SK-MEL-5 (cell line): ENCODE measurements around the gene CBLC. TPM values are rescaled to one million over a fixed set of nuclear protein-coding genes. Genes with fewer than 3 reads are reported as not detected.
A peak's percentile ranks its signal among the peaks of the same experiment; 100 is the strongest.

Source experiments
- DNase-seq: peaks from one replicate; pipeline ENCODE4 v3.0.0-alpha.2; 2016; ENCODE audit warnings: low read depth, low spot score
- in situ Hi-C: cut with HindIII; loops from 2 replicates; pipeline ENCODE4 v1.10.0; 2016; ENCODE audit warnings: low sequenced_read_pairs, high pct_unique_total_duplicates, low pct_unique_long_range_greater_than_20kb
- polyA plus RNA-seq, 2 experiments: library from polyadenylated mRNA; depleted of rRNA; stranded (reverse); fragments of >200 nt; gene quantifications; 2 replicates each; pipeline ENCODE4 v1.2.3, GENCODE V29; 2015
- total RNA-seq: library from RNA; depleted of rRNA; stranded (reverse); fragments of >200 nt; shearing (Covaris generic); gene quantifications from 2 replicates; pipeline ENCODE4 v1.2.3, GENCODE V29; 2014; rRNA removed

The CBLC gene, protein sequence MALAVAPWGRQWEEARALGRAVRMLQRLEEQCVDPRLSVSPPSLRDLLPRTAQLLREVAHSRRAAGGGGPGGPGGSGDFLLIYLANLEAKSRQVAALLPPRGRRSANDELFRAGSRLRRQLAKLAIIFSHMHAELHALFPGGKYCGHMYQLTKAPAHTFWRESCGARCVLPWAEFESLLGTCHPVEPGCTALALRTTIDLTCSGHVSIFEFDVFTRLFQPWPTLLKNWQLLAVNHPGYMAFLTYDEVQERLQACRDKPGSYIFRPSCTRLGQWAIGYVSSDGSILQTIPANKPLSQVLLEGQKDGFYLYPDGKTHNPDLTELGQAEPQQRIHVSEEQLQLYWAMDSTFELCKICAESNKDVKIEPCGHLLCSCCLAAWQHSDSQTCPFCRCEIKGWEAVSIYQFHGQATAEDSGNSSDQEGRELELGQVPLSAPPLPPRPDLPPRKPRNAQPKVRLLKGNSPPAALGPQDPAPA
- not detected in 2 replicates for total RNA-seq
- polyA plus RNA-seq (2015; cell fraction: cytosol; rRNA removed) = not detected in 2 replicates
- polyA plus RNA-seq (2015; cell fraction: nucleus; rRNA removed) = not detected in 2 replicates

DNA sequence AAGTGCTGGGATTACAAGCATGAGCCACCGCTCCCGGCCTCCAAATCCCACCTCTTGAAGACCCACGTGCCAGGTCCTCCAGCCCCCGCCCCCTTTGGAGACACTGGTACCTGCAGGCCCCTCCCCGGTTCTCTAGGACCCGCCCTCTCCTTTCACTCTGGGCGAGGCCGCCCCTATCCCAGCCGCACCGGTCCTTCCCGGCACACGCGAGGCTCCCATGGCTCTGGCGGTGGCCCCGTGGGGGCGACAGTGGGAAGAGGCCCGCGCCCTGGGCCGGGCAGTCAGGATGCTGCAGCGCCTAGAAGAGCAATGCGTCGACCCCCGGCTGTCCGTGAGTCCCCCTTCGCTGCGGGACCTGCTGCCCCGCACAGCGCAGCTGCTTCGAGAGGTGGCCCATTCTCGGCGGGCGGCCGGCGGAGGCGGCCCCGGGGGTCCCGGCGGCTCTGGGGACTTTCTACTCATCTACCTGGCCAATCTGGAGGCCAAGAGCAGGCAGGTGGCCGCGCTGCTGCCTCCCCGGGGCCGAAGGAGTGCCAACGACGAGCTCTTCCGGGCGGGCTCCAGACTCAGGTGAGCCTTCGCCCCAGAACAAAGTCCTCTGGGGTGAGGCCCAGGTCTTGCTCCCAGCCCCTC is at the start of gene CBLC:
Gene CBLC (plus strand): TSS at position 176 of the 633 bp plus-strand sequence. CDS start 42 bp downstream, at position 218.
- no peak for DNase-seq
- in situ Hi-C loops = no loop called here

DNA sequence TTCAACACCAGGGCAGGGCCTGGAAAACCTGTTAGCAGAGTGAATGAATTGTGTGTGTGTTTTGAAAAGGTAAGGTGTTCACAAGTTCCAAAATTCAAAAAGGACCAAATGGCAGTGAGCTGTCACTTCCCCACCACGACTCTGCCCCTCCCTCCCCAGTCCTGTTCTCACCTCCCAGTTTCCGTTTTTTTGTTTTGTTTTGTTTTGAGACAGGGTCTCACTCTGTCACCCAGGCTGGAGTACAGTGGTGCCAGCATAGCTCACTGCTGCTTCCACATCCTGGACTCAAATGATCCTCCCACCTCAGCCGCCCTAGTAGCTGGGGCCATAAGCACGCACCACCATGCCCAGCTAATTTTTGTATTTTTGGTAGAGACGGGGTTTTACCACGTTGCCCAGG is 49.5 kb upstream of the CBLC start:
- in situ Hi-C loops = no loop called here
- DNase-seq = no peak

DNA sequence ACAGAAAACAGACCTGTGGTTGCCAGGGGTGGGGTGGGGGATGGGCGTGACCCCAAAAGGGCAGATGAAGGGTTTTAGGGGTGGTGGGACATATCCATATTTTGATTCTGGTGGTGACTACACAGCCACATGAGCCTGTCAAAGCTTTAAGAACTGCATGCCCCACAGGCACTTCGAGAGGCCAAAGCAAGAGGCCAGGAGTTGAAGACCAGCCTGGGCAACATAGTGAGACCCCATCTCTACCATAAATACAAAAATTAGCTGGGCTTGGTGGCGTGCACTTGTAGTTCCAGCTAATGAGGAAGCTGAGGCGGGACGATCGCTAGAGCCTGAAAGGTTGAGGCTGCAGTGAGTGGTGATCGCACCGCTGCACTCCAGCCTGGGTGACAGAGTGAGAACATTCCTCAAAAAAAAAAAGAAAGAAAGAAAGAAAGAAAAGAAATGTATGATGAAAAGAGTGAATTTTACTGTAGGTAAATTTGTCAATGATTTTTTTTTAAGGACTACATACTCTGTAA is 48.1 kb upstream of the CBLC start:
- no peak for DNase-seq
- in situ Hi-C loops = no loop called here

DNA sequence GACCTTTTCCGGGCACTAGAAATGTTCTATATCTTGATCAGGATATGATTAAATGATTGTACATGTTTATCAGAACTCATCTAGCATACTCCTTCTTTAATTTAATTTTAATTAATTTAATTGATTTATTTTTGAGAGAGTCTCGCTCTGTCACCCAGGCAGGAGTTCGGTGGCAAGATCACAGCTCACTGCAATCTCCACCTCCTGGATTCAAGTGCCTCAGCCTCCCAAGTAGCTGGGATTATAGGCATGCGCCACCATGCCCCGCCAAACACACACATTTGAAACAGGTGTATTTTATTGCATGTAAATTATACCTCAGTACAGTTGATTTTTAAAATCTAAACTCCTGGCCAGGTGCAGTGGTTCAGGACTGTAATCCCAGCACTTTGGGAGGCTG is 46.6 kb upstream of the CBLC start:
- DNase-seq = no peak

DNA sequence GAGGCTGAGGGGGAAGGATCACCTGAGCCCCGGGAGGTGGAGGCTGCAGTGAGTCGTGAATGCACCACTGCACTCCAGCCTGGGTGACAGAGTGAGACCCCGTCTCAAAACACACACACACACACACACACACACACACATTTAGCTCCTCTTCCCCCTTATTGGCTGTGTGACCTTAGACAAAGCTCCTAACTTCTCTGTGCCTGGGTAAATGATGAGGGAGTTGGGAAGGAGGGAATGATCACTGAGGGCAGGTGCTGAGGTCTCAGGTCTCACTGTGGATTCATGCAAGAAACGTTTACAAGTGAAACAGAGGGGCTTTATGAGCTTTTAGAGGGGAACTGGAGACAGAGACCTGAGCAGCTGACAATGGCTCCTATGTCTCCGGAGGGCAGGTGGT is 46.1 kb upstream of the CBLC start:
- no peak for DNase-seq
- in situ Hi-C loops = no loop called here

More for the DNA sequence above, 46.6 kb upstream of the CBLC start:
- in situ Hi-C loops = no loop called here

DNA sequence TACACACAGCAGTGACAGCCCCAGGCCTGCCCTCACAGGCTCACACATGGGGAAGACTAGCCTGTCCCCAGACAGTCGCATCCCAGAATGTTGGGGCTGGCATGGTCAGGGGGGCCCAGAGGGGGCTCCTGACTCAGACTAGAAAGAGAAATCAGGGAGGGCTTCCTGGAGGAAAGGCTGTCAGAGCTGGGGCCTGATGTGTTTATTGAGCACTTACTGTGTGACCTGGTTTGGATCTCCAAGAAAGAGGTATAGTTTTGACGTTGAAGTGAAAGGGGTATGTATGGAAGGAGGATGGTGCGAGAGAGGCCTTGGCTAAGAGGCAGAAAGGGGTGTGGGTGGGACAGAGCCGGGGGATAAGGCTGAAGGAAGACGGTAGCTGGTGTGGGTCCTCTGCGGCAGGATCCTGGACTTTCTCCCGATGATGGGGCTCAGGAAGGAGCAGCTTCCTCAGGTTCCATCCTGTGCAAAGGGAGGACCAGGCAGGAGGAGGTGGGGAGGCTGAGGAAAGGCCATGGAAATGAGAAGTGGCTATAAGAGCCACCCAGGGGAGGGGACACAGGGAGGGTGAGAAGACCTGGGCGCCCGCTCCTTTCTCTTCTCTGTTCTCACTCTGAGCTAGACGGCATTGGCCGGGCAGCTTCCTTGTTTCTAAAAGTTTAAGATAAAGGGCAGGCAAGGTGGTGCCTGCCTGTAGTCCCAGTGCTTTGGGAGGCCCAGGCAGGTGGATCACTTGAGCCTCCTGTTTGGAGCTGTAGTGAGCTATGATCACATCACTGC is 45.3 kb upstream of the CBLC start:
- in situ Hi-C loops = no loop called here
- DNase-seq = no peak

DNA sequence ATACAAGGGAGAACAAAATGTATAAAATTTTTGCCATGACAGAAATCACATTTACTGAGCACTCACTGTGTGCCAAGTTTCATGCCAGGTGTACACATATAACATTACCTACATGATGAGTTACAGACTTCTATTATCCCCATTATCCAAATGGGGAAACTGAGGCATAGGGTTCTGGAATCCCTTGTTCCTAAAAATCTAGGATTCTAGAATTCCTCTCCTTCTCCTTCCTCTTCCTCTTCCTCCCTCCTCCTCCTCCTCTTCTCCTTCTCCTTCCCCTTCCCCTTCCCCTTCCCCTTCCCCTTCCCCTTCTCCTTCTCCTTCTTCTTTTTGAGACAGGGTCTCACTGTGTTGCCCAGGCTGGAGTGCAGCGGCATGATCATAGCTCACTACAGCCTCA is 43.3 kb upstream of the CBLC start:
- in situ Hi-C loops = no loop called here
- DNase-seq = no peak

DNA sequence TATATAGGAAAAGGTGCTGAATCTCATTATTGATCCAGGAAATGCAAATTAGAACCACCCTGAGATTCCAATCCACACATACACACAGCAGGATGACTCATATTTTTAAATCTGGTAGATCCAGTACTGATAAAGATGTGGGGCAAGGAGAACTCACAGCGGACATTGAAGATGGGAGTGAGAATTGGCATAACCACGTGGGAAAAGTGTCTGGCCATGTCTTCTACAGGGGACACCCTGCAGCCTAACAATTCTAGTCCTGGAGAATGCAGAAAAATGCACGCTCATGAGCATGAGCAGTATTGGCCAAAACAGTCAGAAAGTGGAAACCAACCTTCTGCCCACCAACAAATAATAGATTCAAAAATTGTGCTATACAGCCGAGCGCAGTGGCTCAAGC is 42.7 kb upstream of the CBLC start:
- in situ Hi-C loops = no loop called here
- no peak for DNase-seq

DNA sequence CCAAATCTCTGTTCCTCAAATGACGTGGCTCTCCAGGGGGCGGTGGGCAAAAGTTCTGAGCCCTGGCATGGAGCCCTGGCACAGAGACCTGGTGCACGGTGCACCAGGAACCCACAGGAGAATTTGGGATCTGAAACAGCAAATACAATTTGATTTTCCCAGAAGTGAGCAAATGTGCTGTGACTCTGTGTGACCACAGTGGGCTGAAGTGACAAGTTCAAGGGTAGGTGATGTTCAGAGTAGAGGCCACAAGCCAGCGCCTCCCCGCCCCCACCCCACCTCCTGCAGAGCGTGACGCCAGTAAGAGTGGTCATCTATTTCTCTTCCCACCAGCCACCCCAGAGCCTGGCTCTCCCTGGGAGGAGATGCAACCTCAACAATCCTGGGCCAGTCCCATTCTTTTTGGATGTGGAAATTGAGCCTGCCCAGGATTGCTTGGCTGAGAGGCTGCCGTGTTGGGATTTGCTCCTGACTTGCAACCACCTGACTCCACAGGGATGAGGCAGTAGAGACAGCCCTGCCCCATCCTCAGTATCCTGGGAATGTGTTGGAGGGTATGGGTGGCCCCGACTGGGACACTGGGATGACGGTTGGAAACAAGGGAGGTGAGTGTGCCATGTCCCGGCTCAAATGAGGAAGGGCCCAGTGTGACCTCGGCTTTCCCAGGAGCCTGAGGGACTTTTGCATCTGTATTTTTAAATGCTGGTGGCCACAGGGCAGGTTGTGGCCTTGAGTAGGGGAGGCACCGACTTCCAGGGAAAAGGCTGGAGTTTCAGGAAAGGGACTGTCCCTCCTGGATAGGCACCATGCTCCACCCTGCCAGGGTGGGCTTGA is 40.2 kb upstream of the CBLC start:
- DNase-seq = no peak
- in situ Hi-C loops = no loop called here

DNA sequence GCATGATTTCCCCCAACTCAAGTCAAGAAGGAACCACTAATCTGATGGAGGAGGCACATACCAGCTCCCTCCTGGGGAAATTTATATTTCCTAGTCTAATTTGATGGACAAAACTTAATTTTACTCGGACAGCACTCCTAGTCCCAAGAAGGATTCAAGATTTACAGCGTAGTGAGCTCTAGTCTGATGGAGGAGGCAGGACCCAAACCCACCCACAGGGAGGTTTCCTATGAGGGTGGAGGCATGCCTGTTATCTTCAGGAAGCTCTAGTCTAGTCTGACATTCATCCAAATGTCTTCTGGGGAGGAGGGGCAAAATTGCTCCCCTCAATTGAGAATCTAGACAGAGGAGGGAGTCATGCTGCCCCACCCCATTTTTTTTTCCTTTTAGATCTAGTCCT is 39.6 kb upstream of the CBLC start:
- in situ Hi-C loops = no loop called here

DNA sequence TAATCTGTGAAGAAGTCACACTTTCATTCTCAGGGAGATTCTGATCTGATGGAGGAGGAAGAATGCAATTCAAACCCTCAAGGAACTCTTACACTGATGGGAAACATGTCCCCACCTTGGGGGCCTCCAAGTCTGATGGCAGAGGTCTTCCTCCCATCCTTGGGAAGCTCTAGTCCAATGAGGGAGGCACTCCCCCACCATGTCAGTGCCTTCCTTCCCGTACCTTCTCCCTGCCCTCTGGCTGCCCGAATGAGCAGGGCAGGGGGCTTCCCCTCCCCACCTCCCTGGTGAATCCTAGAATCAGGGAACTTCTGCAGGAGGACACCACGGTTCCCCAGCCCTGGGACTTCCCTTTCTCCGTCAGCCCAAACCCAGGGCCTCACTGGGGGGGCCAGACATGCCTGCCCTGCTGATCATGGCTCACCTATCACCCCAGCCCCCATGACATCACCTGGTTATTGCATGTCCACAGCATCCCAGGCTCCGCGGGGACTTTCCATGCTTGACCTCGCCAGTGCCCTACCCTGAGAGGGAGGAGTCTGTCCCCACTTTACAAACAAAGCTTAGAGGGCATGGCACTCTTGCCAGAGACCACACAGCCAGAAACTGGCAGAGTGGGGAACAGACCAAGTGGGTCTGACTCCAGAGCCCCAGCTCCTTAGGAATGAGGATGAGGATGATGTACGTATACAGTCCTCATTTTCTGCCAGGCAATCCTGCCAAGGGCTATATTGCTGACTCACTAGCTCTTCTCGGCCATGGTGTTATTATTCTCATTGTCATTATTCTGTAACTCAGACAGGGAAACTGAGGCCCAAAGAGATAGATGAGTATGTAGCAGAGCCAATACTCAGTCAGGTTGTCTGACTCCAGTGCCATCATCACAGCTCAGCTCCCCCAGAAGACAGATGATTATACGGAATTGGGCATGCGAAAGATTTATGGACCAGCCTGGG is 38.8 kb upstream of the CBLC start:
- in situ Hi-C loops = no loop called here
- no peak for DNase-seq

More for the DNA sequence above, 39.6 kb upstream of the CBLC start:
- DNase-seq = no peak

DNA sequence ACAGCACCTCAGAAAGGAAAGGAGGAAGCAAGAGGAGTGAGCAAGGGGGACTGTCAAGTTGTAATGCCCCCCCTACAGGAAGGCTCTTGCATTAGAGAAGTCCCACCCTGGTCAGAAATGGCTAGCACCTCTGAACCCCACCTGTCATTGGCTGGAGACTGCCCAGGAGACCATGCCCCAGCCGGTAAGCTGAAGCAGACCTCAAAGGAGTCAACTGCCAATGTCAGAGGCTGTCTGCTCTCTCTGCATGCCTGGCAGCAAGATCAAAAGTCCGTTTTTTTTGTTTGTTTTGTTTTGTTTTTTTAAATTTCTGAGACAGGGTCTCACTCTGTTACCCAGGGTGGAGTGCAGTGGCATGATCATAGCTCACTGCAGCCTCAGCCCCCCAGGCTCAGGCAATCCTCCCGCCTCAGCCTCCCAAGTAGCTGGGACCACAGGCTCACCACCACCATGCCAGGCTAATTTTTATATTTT is 37.3 kb upstream of the CBLC start:
- in situ Hi-C loops = no loop called here
- no peak for DNase-seq

DNA sequence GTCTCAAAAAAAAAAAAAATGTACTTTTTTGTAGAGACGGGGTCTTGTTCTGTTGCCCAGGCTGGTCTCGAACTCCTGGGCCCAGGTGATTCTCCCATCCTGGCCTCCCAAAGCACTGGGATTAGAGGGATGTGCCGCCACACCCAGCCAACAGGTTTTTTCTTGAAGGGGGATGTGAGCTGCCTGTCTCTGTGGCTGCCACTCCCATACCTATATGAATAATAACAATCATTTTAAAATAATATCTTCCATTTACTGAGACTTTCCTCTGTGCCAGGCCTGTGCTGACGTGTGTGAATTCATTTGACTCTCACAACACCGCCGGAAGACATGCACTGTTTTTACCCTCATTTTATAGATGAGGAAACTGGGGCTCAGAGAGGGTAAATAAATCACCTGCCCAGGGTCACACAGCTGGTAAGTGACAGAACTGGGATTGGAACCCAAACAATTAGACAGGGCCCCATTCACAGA is 36.4 kb upstream of the CBLC start:
- in situ Hi-C loops = no loop called here
- DNase-seq = no peak

DNA sequence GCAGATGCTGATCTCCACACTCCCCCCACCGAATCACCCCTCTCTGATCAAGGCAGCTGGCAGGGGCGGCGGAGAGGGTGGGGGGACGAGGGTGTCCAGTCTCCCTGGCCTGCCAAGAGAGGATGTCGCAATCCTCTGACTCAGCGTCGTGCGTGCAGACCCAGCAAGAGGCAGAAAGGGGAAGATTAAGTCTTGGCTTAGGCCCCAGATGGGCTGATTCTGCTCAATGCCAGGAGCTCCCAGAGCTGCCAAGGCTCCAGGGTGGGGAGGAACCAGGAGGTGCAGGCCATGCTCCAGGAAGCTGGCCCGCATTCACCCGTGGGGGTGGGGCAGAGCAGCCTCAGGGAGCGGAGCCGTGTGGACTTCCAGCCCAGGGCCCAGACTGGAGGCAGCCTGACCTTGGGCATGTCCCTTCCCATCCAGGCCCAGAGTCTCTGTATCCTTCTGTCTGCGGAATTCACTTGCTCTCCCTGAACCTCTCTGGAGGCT is 35.8 kb upstream of the CBLC start:
- DNase-seq = peak; percentile 87

DNA sequence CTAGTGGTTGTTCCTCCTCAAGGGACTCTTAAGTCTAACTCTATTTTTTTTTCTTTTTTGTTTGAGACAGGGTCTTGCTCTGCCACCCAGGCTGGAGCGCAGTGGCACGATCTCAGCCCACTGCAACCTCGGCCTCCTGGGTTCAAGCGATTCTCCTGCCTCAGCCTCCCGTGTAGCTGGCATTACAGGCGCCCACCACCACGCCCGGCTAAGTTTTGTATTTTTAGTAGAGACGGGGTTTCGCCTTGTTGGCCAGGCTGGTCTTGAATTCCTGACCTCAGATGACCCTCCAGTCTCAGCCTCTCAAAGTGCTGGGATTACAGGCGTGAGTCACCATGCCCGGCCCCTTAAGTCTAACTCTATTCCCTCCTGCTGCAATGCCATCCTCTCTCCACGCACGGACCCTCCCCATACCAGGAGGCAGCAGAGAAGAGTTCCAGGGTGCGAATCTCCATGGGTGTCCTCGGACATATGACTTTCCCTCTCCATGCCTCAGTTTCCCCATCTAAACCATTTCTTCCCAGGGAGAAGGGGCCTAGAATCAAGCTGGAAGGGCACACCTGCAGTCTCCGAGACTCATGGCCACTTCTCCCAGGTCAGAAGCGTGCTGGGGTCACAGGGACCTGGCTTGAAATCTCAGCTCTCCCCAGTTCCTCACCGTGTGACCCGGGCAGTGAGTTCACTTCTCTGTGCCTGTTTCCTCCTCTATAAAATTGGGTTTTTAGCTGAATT is 35.2 kb upstream of the CBLC start:
- no peak for DNase-seq
- in situ Hi-C loops = no loop called here

More for the DNA sequence above, 35.8 kb upstream of the CBLC start:
- in situ Hi-C loops = no loop called here
